CD1c-positive myeloid dendritic cell (primary cell): Measurements from ENCODE around the gene SLC6A20.

Experiments used
- DNase-seq: peaks from one replicate; pipeline ENCODE4 v3.0.0-alpha.2; 2016; ENCODE audit errors: extremely low spot score

Gene SLC6A20

DNA sequence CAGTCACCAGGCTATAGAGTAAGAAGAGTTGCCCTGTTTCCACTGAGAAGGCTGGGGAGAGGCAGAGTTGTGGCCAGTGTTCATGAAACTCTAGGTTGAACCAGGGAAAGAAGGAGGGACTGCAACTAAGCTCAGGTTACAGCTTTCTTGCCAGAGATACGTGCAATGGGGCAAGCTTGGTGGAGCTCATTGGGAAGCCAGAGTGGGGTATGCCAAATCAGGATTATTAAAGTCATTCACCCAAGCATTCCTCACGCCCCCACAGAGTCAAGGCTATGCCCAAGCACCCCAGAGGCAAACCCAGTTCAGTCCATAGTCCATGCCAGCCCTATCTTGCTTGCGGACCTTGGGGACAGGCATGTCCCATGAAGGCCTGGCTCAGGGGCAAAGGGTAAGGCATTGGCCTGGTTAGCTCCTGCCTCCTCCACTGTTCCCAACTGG, 17.6 kb downstream of the SLC6A20 start:
- no peak for DNase-seq

DNA sequence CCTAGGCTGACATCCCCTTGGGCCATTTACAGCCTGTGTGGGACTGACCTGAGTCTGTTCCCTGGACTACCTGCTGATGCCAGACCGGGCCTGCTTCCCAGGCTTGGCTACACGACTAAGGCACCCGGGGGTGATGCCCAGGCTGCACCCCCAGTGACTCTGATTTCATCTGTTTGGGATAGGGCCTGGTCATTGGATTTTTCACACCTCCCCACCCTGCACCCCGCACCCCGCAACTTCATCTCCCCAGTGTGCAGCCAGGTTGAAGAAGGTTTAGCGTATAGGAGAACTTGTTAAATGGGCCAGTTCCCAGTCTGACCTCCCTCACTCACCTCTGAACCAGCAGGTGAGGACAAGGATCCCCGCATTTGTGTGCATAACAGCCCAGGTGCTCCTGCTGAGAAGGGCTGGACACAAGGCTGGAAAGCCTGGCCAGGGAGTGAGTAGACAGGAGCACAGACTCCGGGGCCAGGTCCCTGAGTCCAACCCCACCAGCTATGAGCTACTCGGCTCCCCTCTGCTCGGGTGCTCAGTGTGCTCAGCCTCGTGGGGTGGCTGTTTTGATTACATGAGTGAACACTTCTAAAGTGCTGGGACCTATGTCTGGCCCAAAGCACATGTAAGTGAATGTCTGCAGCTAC, 18.5 kb downstream of the SLC6A20 start:
- no peak for DNase-seq

DNA sequence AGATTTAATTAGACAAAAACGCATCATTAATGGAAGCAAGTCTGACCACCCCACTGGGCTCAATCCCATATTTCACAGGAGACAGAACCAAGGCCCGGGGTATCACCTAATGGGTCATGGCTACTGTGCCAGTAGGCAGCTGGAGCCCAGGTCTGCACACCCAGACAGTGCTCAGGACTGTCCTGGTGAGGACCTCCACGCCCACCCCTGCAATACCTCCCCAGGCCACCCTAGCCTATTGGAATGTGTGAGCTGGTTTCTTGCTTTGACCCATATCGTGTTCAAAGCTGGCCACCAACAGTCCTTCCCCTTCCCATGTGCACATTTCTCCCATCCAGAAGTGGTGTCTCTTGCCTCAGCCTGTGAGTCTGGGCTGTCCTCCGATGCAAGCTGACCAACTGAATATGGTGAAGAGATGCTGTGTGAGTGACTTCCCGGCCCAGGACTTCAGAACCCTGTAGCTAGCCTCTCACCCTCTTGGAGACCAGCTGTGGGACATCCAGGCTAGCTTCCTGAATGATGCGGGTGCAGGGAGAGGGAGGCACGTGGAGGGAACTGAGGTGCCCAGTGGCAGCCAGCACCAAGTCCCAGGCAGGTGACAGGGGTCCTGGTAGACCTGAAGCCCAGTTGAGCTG, 19.1 kb downstream of the SLC6A20 start:
- no peak for DNase-seq

DNA sequence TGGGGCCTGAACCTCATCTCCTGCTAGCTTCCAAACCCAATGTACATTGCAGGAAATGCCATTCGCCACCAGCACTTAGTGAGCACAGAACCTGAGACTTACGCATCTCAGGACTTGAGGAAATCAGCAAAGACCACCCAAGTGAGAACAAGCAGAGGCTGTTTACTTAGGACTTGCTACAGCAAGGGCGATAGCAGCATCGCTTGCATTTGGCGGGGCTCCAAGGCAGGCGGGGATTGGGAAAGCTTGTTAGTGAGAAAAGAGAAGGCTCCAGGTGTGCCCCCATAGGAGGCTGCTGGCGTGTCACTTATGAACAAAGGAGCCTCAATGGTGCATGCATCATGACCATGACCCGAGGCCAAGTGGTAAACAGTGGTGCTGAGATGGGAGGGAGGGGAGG, 19.7 kb downstream of the SLC6A20 start:
- DNase-seq = no peak

DNA sequence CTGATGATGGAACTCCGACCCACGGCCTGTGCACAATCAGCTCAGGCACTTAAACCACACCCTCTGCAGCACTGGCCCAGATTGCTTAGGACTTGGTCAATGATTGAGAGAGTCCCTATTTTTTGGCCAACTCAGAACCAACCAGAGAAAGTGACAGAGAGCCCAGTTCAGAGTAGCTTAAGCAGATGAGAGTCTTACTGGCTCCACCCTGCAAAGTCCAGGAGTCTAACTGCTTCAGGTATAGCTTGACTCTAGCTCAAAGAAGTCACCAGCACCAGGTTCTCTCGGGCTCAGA, 20.1 kb downstream of the SLC6A20 start:
- DNase-seq = no peak

DNA sequence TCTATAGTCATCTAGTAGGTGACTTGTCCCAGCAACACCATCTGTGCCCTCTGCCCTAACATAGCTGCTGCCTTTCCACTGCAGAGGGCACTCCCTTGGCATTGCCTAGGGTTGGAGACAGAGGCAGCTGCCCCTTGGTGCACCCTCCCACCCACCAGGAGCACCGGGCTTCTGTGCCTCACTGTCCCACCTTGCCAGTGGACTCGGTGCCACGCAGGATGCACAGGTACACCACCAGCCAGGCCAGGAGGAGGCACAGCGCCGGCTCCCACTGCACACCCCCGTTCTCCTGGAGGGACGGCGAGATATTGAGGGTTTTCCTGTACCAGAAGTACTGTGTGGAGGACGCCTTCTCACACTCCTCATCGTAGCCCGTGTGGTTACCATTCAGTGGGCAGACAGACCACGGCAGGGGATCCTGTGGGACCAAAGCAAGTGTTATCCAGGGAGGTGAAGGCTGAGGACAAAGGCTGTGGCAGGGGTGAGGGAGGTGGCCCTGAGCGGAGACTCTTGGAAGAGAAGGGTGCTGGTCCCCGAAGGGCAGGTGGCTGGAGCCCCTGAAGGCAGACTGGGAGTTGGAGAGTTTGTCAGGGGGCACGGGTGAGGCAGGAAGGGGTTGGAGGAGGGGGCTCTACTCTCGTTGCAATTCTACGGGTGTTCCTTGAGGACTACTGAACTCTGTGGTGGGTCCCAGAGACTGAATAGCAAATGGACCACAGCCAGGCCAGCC, 20.6 kb downstream of the SLC6A20 start:
- DNase-seq = no peak

DNA sequence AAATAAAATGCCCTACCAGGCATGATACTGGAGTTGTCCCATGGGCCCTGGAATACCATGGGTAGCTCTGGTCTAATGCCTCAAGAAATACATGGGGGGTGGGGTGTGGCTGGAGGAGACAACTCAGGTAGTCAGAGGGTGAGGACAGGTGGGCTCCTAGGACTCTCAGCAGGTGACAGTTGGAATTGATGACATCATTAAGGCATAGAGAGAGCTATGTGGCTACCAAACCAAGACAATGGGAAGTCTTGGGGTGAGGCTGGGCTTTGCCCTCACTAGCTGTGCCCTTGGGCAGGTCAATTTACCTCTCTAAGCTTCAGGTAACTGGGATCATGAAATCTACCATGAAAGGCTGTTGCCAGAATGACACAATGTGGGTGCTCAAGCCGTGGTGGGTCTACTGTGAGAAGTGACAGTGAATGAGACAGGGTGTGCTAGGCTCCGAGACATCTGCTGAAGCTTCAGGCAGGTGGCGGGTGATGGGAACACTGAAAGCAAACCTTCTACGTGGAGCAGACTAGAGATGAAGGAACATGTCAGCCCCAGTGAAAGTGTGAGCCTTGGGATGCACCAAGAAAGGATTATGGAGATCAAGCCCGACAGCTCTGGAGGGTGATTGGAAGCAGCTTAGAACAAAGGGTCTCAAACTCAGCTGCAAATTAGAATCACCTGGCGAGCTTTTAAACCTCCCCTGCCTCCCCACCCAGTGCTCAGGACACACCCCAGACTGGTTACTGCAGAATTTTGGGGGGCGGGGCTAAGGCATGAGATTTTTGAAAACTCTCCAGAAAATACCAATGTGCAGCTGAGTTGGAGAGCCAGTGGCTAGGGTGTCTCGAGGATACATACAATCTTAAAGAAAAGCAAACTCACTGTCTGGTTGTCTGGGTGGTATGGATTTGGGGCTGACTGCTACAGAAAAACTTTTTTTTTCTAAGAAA, 21.5 kb downstream of the SLC6A20 start:
- no peak for DNase-seq

DNA sequence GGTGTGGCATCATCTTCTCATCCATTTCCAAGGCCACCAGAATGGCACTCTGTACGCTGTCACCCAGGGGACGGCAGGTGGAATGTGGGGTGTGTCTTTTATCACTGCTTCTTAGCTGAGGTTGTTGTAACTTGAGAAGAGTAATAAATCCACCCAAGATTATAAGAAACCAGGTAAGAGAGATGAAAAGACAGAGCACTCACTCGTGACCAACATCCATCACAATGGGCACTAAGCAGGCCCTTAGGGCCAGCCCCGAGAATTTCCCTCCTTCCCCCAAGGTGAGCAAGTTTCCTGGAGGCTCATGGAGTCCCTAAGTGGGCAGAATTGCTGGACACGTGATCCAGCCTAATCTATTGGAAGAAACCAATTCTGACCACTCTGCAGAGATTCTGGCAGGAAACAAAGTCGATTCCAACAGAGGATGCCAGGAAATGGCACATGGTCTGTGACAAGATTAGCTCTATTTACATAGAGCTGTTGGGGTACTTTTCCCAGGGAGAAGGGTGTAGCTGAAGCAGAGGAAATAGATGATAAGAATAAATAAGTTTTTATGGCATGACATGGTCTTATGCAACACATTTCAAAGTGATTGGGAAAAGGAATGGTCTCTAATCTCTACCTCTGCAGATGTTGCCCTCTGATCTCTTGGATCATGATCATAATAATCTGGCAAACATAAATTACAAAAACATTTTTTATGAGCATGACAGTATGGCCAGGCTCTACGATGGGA, 22.5 kb downstream of the SLC6A20 start:
- DNase-seq = no peak

DNA sequence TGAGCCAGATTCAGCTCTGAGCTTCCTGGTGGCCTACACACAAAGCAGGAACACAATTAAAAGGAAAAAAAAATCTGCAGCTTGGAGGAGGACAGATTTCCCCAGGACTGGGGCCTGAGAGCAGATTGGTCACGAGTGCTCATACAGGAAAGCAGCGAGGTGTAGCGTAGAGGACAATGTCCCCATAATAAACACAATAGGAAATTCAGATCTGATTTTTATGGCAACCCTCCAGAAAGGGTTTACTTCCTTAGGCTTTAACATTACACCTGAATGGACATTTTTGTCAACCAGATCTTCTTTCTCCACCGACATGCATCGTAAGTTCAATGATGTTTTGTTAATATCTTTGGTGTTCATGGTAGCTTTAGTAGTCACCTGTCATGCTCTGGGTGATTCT, 23.3 kb downstream of the SLC6A20 start:
- no peak for DNase-seq

DNA sequence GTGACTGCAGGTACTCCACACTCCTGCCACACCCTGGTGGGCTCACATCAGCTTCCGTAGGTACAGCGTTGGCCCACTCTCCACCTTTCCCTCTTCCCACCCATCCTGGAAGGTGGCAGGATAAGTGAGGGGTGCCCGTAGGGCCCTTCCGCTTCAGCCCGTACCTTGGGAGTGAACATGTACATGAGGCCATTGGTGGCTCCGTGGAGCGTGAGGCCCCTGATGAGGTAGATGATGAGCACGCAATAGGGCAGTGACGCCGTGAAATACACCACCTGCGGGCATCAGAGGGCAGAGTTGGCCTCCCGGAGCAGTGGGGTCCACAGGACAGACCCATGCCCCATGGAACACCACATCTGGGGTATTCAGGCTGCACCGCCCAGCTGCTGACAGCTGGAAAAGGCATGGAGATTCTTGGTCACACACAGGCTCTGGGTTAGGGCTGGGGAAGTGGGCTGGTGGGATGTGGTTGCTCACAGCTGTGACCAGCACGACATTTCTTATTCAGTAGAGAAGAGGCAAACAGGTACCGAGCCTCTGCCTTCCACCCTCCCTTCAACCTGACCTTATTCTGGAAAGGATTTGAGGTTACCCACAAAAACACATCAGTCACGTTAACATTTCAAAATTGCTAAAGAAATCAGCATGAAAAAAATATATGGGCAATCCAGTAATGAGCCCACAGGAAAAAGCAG, 23.8 kb downstream of the SLC6A20 start:
- no peak for DNase-seq

DNA sequence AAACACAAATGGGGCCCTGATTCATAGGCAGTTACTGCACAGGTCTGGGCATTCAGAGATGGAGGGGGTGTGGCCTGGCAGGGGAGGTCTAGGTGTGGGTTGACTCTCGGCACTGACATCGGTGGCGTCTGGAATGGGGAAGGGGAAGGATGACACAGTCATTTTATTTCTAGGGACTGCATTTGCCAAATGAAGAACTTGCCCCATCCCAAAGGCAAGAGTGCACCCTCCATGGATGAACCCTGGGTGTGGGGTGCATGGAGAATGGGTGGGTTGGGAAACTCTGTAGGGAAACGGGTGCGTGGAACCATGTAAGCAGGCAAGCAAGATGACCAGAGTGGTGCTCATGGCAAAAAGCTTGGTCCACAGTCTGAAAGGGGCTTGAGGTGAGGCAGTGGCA, 24.5 kb downstream of the SLC6A20 start:
- no peak for DNase-seq

DNA sequence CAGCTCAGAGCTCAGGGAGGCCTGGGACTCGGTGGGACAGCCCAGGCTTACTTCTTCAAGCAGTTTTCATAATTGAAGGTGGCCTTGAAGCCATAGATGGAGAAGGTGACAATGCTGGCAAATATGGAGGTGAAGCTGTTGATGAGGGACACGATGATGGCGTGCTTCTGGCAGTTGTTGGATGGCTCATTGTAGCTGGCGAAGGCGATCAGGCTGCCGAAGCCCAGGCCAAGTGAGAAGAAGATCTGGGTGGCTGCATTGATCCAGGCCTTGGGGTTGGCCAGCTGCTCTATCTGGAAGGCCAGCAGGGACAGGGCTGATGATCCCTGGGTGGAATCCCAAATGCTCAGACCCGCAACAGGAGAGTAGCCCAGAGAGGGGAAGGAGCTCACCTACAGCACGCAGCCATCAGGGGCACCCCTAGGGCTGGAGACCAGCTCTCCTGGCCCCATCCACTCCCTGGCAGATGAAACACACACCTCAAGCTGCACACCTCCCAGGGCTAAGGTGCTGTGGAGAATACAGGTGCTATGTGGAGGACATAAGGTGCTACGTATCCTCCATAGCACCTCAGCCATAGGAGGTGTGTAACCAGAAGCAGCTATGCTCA, 25.1 kb downstream of the SLC6A20 start:
- DNase-seq = no peak

DNA sequence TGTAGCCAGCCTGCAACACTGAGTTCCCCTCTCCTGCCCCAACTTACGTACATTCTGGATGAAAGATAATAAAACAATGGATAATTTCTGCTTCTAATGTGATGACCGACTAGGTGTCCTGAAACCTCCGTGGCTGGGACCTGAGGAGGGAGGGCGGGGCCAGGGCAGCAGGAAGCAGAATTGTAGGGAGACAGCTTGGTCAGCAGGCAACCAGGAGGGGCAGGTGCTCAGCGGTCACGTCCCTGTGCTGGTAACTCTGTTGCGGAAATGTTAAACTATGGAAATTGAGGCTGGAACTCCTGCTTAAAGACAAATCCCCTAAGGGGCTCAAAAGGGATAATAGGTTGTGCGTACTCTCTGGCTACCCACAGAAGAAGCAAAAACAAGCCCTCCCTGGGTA, 30.4 kb downstream of the SLC6A20 start:
- no peak for DNase-seq

DNA sequence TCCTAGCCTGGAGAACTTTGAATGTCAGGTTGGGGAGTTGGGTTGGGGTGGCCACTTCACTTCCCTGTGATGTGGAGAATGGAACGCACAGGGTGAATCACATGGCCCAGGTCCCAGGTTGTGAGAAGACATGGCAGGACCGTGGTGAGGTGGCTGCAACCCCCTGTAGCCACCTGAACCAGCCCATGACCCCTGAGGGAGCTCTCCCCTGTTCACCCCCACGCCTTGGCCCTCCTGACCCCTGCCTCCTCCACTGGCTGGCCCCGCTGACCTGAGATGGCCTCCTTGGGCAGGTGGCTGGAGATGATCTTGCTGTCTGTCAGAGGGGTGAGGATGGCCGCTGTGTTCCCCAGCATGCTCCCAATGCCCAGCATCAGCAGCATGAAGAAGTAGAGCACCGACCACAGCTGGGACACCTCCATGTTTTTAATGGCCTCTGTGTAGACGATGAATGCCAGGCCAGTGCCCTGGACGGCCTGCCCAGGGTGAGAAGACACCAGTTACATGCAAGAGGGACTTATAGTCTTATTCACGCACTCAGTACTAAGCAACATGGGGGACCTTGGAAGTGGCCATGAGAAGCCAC, 31.0 kb downstream of the SLC6A20 start:
- DNase-seq = no peak

DNA sequence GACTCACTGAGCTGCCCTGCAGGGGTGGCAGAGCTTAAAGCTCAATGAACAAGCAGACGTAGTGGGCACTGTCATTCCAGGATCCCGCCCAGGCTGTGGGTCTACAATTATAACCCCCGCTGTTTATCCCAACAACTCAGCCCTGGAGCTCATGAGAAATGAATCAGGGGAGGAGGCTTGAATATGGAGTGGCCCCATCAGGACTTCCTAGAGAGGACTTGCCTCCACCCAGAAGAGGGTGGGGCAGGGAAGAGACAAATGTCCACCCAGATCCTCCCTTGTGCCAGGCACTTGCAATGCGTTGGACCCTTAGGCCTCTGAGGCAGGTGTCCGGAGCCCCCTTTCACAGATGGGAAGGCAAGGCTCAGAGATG, 33.0 kb downstream of the SLC6A20 start:
- no peak for DNase-seq

DNA sequence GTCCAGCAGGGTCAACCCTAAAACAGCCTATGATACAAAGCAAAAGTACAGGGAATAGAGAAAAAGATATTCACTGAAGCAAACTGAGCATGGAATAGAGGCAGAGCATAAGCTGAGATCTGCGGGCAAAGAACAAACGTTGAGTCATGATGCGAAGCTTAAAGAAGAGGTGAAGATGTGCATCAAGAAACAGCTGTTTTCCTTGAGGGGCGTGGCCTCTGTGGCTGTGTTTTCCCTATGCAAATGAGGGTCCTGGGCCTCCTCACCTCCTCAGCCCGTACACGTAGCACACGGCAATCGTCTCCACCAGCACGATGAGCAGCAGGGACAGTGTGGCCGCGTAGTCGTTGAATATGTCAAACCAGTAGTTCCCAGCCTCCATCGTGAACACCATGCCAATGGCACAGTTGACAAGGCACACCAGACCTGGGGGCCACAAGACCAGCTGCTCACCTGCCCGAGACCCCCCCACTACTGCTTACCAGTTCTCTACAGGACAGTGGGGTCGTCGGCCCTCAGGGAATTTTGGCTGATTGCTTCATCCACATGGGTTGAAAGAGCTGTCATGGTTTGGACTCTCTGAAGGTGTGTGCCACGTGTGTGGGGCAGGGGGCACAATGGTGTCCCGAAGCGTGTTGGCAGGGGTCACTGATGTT, 33.6 kb downstream of the SLC6A20 start:
- no peak for DNase-seq

DNA sequence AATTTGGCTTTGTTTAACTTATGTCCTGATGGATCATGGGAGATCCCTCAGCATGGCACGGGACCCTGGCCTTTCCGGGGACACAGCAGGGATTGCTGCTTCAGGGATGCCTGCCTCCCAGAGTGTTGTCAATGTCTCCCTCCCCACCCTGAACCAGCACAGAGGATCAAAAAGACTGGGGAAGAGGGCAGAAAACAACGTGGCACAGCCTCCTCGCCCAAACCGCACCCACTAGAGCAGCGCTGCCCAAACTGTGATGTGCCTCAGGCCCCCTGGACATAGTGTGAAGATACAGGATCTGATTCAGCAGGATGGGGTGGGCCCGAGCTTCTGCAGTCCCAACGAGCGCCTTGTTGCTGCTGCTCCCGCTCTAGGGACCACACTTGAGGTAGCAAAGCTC, 34.5 kb downstream of the SLC6A20 start:
- no peak for DNase-seq

DNA sequence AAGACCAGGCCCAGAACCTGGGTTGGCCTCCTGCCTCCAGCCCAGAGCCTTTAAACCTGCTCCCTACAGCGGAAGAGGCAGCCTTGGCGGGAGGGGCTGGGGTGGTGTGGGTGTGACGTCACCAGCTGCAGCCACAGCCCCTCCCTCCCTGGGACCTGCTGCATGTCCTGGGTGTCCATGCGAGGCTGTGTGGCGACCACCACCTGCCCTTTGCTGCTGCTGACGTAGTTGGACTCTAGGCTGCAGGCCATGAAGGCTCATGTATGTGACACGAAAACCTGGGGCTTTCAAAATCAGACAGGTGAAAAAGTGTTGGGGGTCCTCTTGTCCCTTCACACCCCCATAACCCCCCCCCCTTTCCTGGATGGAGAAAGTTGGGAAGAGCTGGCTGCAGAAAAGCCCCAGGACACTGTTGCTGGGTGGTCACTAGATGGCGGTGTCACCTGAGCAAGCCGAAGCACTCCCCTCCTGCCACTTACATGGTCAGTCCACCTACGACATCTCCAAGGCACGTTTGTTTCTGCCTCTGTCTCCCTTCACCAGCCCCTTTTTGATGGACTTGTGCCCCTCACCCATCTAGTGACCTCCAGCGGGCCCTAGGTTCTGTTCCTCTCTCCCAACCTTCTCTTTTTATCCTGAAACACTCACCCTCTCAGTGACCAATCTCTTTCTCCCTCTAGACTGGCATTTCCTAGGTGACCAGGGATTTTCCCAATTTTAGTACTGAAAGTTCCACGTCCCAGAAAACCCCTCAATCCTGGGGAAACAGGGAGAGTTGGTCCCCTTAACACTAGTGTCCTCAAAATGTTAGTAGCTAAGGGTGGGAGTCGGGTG, 35.2 kb downstream of the SLC6A20 start:
- peak; percentile 46 for DNase-seq

DNA sequence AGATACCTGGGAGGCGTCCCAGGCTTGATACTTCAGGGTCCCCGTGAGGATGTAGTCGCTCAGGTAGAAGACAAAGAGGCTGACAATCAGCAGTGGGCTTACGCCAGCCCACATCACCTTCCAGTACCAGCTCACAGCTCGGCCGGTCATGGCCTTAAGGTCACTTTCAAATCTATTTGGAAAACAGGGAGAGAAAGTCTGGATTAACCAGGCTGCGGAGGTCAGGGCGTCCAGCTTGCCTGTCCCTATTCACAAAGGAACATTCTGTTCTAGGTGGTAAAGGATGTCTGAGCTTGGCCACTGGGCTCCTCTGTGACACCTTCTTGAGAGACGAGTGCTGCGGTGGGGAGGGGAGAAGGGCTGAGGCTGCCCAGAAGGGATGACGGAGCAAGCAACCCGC, 36.5 kb downstream of the SLC6A20 start:
- DNase-seq = no peak
